Choroid plexus epithelial cell (primary cell): Measurements from ENCODE around the gene PCED1B.

ENCODE experiments used
- DNase-seq: peaks from one replicate; pipeline ENCODE4 v3.0.0-alpha.2; 2010; ENCODE audit warnings: low read depth
- H3K4me3 ChIP-seq: 2 replicates; pipeline ENCODE4 v1.5.1; 2011; ENCODE audit warnings: low read depth, mild to moderate bottlenecking, control low read depth, low read length, moderate library complexity
- CTCF ChIP-seq: conservative IDR thresholded peaks from 2 replicates; pipeline ENCODE4 v1.5.1; 2011; ENCODE audit warnings: low read depth, mild to moderate bottlenecking, control low read depth, inconsistent platforms, low read length, moderate library complexity

Gene PCED1B

GRCh38 chr12:47188576-47189441 lies 109.4 kb downstream of the PCED1B start:
- no peak for TF ChIP-seq CTCF
- no peak overlapping the region for H3K4me3 ChIP-seq
- peak; percentile 88 for DNase-seq

- DNase-seq = peak; percentile 23
- no peak for TF ChIP-seq CTCF
- H3K4me3 ChIP-seq = no peak overlapping the region
These were observed 110.3 kb downstream of the PCED1B start for GRCh38 chr12:47189728-47190127.

- H3K4me3 ChIP-seq = no peak overlapping the region
- peak; percentile 52 for DNase-seq
- no peak for TF ChIP-seq CTCF
These were observed 110.9 kb downstream of the PCED1B start for GRCh38 chr12:47190271-47190750.

GRCh38 chr12:47190905-47191304 lies 111.5 kb downstream of the PCED1B start:
- DNase-seq = no peak
- no peak overlapping the region for H3K4me3 ChIP-seq
- TF ChIP-seq CTCF = no peak

GRCh38 chr12:47192051-47192450 lies 112.6 kb downstream of the PCED1B start:
- H3K4me3 ChIP-seq = no peak overlapping the region
- TF ChIP-seq CTCF = no peak
- no peak for DNase-seq

- DNase-seq = no peak
- TF ChIP-seq CTCF = no peak
- H3K4me3 ChIP-seq = no peak overlapping the region
These were observed 113.6 kb downstream of the PCED1B start for GRCh38 chr12:47193066-47193465.

- H3K4me3 ChIP-seq = no peak overlapping the region
- no peak for TF ChIP-seq CTCF
- no peak for DNase-seq
These were observed 115.1 kb downstream of the PCED1B start for GRCh38 chr12:47194501-47194900.
